A673 (cell line): ENCODE measurements around the gene PDLIM3. TPM values are rescaled to one million over a fixed set of nuclear protein-coding genes. Genes with fewer than 3 reads are reported as not detected.

ENCODE experiments used
- BruUV-seq: library from RNA; stranded (reverse); fragments of 400-500 nt; replicated peaks from 2 replicates; lab custom pipeline; 2021; lab: Mats Ljungman, UMichigan
- CTCF ChIA-PET: fragments of 300-600 bp; sonication (Branson Sonifier 250); formaldehyde crosslinking; loops from one replicate; lab custom pipeline; 2022; ENCODE audit warnings: antibody characterized with exemption; lab: Charles Lee
- POLR2A ChIA-PET: fragments of 300-600 bp; sonication (Branson Sonifier 250); formaldehyde crosslinking; loops from one replicate; lab custom pipeline; 2022; ENCODE audit warnings: antibody characterized with exemption; ENCODE audit not compliant: low non-redundant PET; lab: Charles Lee
- DNase-seq: peaks from one replicate; pipeline ENCODE4 v3.0.0-alpha.2; 2015; ENCODE audit warnings: low spot score
- H3K27ac ChIP-seq: fragments of 200-600 bp; sonication (generic); 2 replicates; pipeline ENCODE4 v1.5.1; 2016; ENCODE audit warnings: mixed run types, low read depth, mild to moderate bottlenecking, mixed read lengths, antibody characterized with exemption, low read length; ENCODE audit not compliant: poor library complexity, severe bottlenecking
- H3K27me3 ChIP-seq: fragments of 200-600 bp; sonication (generic); replicated peaks from 2 replicates; pipeline ENCODE4 v1.6.1; 2017; ENCODE audit warnings: mixed run types, low read depth, mild to moderate bottlenecking, mixed read lengths, antibody characterized with exemption, low read length; ENCODE audit not compliant: insufficient read depth, poor library complexity
- H3K36me3 ChIP-seq: fragments of 200-600 bp; sonication (generic); 2 replicates; pipeline ENCODE4 v1.6.1; 2016; ENCODE audit warnings: mixed run types, mild to moderate bottlenecking, mixed read lengths, antibody characterized with exemption, low read length; ENCODE audit not compliant: insufficient read depth, poor library complexity, severe bottlenecking
- H3K4me1 ChIP-seq: fragments of 200-600 bp; sonication (generic); 2 replicates; pipeline ENCODE4 v1.6.1; 2017; ENCODE audit warnings: mixed run types, mild to moderate bottlenecking, mixed read lengths, antibody characterized with exemption, low read length; ENCODE audit not compliant: insufficient read depth, poor library complexity, severe bottlenecking
- H3K4me3 ChIP-seq: fragments of 200-600 bp; sonication (generic); 2 replicates; pipeline ENCODE4 v1.5.1; 2016; ENCODE audit warnings: low read depth, mixed run types, mild to moderate bottlenecking, mixed read lengths, low read length; ENCODE audit not compliant: poor library complexity, severe bottlenecking
- H3K9me3 ChIP-seq: fragments of 200-600 bp; sonication (generic); 2 replicates; pipeline ENCODE4 v1.6.1; 2016; ENCODE audit warnings: mixed run types, low read depth, mild to moderate bottlenecking, mixed read lengths, antibody characterized with exemption, low read length; ENCODE audit not compliant: poor library complexity, severe bottlenecking
- CTCF ChIP-seq: fragments of 300-800, 200-600 bp; sonication (generic); conservative IDR thresholded peaks from 2 replicates; pipeline ENCODE4 v1.5.1; 2017; ENCODE audit warnings: low read depth, mild to moderate bottlenecking, antibody characterized with exemption, low read length, moderate library complexity, mixed read lengths
- EZH2 ChIP-seq: fragments of 200-600 bp; sonication (generic); IDR thresholded peaks from 2 replicates; pipeline ENCODE4 v1.6.1; 2017; ENCODE audit warnings: borderline replicate concordance, low read depth, mild to moderate bottlenecking, mixed read lengths, antibody characterized with exemption, low read length; ENCODE audit not compliant: poor library complexity, severe bottlenecking
- intact Hi-C: fragments of 100-400 bp; cut with micrococcal nuclease; formaldehyde crosslinking; loops from one replicate; pipeline ENCODE4 v1.10.0; 2022; ENCODE audit not compliant: unreplicated experiment
- total RNA-seq: library from RNA; stranded (reverse); gene quantifications from 2 replicates; pipeline ENCODE4 v1.2.3, GENCODE V29; 2021

PDLIM3 gene
- total RNA-seq, 1 experiment from 2014 or later, result not detected

- Histone ChIP-seq H3K9me3 (no peaks in the 10 kb centered on the region), H3K27me3 (no peaks in the 10 kb centered on the region), H3K4me3 (no peak overlapping the region), H3K27ac (peak overlapping the region; percentile 29), H3K4me1 (peaks cover 11% of the 10 kb centered on the region), H3K36me3 (no peaks in the 10 kb centered on the region)
- TF ChIP-seq CTCF (no peak), EZH2 (no peak)
- intact Hi-C loops, result no loop called here
- no TSS peak for BruUV-seq
- ChIA-PET POLR2A (no interaction called here), CTCF (no interaction called here)
- DNase-seq, result peak; percentile 30
These were observed 32.4 kb upstream of the PDLIM3 start for GRCh38 chr4:185567381-185568376.

- ChIA-PET CTCF (no interaction called here), POLR2A (no interaction called here)
- DNase-seq, result peak; percentile 32
- Histone ChIP-seq H3K4me1 (peaks cover 11% of the 10 kb centered on the region), H3K9me3 (no peaks in the 10 kb centered on the region), H3K27ac (no peak overlapping the region), H3K36me3 (no peaks in the 10 kb centered on the region), H3K4me3 (no peak overlapping the region), H3K27me3 (no peaks in the 10 kb centered on the region)
- no TSS peak for BruUV-seq
- TF ChIP-seq CTCF (no peak), EZH2 (no peak)
- intact Hi-C loops, result no loop called here
These were observed 31.7 kb upstream of the PDLIM3 start for GRCh38 chr4:185566972-185567371.

GRCh38 chr4:185566425-185566824 is 31.1 kb upstream of the PDLIM3 start:
- CTCF ChIA-PET, result no interaction called here

More at GRCh38 chr4:185566425-185566824, 31.1 kb upstream of the PDLIM3 start:
- Histone ChIP-seq H3K27me3 (no peaks in the 10 kb centered on the region), H3K36me3 (no peaks in the 10 kb centered on the region), H3K9me3 (no peaks in the 10 kb centered on the region), H3K4me1 (peaks cover 11% of the 10 kb centered on the region), H3K4me3 (no peak overlapping the region), H3K27ac (no peak overlapping the region)
- intact Hi-C loops, result no loop called here
- POLR2A ChIA-PET, result no interaction called here
- BruUV-seq, result no TSS peak
- DNase-seq, result no peak
- TF ChIP-seq CTCF, result no peak
- no peak for TF ChIP-seq EZH2
